Prostate gland (tissue), 2 donors: ENCODE data around the gene SLC17A6.

Experiments used
- CTCF ChIP-seq, 4 experiments: fragments of 200-600 bp in 2 of 4; fragments of 450-650 bp in 2 of 4; sonication (generic) in 2 of 4; IDR thresholded peaks; 1 replicate in 3 of 4; 2 replicates in 1 of 4; pipeline ENCODE4 v1.5.1; 2016 to 2019; ENCODE audit warnings: antibody characterized with exemption in 4 of 4, mild to moderate bottlenecking in 2 of 4, moderate library complexity in 2 of 4
- POLR2A ChIP-seq: fragments of 450-650 bp; IDR thresholded peaks from one replicate; pipeline ENCODE4 v1.6.1; 2016; ENCODE audit warnings: antibody characterized with exemption, mild to moderate bottlenecking

DNA sequence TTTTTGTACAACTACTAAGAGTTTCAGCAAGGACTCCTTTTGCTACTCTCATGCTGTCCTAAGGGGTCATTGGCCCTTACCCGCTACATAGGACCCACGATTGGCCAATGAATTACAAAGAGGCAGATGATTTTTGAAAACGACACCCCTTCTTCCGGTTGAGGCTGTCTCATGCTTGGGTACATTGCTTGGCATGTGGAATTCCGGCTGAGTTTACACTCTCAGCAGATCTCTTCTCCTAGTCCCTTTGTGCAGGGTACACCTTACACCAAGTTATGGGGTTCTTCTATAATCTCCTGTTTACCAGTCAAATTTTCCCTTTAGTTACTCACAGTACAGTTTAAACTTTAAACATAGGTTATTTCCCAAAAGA is 52.1 kb downstream of the SLC17A6 start:
- TF ChIP-seq CTCF (IDR thresholded peaks at IDR 0.05) (no peak), POLR2A (no peak)
